Measurements from ENCODE around the gene CYGB.

Gene CYGB

DNA sequence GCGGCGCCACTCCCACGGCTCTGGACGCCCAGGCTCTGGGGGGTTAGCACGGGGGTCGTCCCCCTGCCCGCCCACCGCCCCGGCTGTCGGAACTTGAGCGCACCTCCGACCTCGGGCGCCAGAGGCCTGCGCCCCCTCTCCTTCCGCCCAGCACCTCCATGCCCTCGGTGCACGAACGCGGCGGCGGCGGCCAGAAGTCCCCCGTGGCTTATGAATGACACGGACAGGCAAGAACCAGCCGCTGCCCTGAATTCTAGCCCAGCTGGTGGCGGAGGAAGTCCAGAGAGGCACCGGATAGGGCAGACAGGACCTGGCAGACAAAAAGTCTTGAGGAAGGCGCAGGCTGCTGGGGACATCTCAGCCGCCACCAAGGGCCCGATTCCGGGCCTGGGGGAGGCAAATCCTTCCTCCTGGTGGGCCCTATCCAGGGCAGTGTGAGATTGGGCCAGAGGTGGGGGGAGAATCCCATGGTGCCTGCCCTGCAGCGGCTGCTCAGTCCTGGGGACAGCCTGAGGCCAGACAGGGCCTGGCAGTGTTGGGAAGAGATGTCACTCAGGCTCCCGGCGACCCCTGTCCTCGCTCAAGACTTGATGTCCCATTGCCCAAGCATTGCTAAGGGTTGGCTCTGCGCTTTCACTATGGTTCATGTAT, 897 bp upstream of the CYGB start:
- no peak for TF ChIP-seq TAF1 (IDR thresholded peaks at IDR 0.05; ENCODE audit: borderline replicate concordance, insufficient read depth, low read length)
- no peak for TF ChIP-seq SIN3A (IDR thresholded peaks at IDR 0.05; ENCODE audit: borderline replicate concordance, insufficient read depth, low read length)
- TF ChIP-seq, protein P1, sequence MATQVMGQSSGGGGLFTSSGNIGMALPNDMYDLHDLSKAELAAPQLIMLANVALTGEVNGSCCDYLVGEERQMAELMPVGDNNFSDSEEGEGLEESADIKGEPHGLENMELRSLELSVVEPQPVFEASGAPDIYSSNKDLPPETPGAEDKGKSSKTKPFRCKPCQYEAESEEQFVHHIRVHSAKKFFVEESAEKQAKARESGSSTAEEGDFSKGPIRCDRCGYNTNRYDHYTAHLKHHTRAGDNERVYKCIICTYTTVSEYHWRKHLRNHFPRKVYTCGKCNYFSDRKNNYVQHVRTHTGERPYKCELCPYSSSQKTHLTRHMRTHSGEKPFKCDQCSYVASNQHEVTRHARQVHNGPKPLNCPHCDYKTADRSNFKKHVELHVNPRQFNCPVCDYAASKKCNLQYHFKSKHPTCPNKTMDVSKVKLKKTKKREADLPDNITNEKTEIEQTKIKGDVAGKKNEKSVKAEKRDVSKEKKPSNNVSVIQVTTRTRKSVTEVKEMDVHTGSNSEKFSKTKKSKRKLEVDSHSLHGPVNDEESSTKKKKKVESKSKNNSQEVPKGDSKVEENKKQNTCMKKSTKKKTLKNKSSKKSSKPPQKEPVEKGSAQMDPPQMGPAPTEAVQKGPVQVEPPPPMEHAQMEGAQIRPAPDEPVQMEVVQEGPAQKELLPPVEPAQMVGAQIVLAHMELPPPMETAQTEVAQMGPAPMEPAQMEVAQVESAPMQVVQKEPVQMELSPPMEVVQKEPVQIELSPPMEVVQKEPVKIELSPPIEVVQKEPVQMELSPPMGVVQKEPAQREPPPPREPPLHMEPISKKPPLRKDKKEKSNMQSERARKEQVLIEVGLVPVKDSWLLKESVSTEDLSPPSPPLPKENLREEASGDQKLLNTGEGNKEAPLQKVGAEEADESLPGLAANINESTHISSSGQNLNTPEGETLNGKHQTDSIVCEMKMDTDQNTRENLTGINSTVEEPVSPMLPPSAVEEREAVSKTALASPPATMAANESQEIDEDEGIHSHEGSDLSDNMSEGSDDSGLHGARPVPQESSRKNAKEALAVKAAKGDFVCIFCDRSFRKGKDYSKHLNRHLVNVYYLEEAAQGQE (IDR thresholded peaks at IDR 0.05; ENCODE audit: insufficient read depth in 1 of 2, low read depth in 2 of 2, low read length in 2 of 2): no peak
- TF ChIP-seq FOXP2 (optimal IDR thresholded peaks at IDR 0.05; ENCODE audit: borderline replicate concordance, extremely low read depth, extremely low read length, insufficient read depth): no peak
- no peak for TF ChIP-seq POLR2AphosphoS5 (IDR thresholded peaks at IDR 0.05; ENCODE audit: low read depth, low read length)

DNA sequence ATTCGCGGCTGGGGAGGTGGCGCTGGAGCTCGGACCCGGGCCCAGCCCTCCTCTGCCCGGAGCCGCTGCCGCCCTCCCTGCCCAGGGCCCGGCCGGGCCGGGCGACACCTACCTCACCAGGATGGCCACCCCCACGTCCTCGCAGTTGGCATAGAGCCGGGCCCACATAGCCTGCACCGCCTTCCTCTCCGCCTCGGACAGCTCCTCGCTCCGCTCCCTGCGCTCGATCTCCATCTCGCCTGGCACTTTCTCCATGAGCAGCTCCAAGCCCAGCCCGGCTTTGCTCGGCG, 276 bp downstream of the CYGB start:
- TF ChIP-seq POLR2AphosphoS5 (IDR thresholded peaks at IDR 0.05; ENCODE audit: low read depth, low read length) (no peak), TAF1 (IDR thresholded peaks at IDR 0.05; ENCODE audit: borderline replicate concordance, insufficient read depth, low read length) (no peak), FOXP2 (optimal IDR thresholded peaks at IDR 0.05; ENCODE audit: borderline replicate concordance, extremely low read depth, extremely low read length, insufficient read depth) (no peak), SIN3A (IDR thresholded peaks at IDR 0.05; ENCODE audit: borderline replicate concordance, insufficient read depth, low read length) (no peak)
- TF ChIP-seq, protein P1 (IDR thresholded peaks at IDR 0.05; ENCODE audit: insufficient read depth in 1 of 2, low read depth in 2 of 2, low read length in 2 of 2): no peak

DNA sequence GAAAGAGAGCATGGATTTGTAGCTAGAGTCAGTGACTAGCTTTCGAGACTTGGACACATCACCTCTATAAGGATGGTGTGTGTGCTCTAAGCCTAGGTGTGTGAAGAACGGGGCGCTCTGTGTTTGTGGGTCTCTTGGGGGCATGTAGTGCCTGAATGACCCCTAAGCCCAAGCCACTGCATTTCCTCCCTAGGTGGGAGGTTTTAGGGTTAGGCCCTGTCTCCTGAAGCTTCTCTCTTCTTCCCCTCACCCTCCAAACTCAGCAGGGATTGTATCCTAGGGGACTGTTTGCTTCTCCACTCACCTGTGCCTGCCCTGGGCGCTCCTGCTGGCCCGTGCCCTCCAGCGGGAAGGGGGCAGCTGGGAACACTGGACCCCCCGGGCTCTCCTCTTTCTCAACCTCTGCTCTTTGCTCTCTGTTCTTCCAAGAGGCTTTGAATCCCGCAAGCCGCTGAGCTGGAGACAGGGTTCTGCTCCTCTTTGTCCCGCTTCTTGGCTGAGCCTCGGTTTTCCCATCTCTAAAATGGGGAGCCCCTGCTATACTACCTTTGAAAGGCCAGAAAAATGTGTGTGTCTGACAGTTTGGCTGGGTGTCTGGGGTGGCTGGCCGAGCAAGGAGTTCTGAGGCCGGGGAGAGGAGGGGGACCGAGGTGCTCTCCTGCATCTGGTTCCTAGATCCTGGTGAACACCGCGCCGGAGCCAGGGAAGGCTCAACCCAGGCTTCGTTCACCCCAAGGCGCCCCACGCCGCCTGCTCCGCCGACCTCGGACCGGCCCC, 810 bp downstream of the CYGB start:
- TF ChIP-seq POLR2AphosphoS5 (IDR thresholded peaks at IDR 0.05; ENCODE audit: low read depth, low read length): no peak
- TF ChIP-seq, protein P1 (IDR thresholded peaks at IDR 0.05; ENCODE audit: insufficient read depth in 1 of 2, low read depth in 2 of 2, low read length in 2 of 2): no peak
- TF ChIP-seq FOXP2 (optimal IDR thresholded peaks at IDR 0.05; ENCODE audit: borderline replicate concordance, extremely low read depth, extremely low read length, insufficient read depth): no peak
- no peak for TF ChIP-seq TAF1 (IDR thresholded peaks at IDR 0.05; ENCODE audit: borderline replicate concordance, insufficient read depth, low read length)
- TF ChIP-seq SIN3A (IDR thresholded peaks at IDR 0.05; ENCODE audit: borderline replicate concordance, insufficient read depth, low read length): no peak

DNA sequence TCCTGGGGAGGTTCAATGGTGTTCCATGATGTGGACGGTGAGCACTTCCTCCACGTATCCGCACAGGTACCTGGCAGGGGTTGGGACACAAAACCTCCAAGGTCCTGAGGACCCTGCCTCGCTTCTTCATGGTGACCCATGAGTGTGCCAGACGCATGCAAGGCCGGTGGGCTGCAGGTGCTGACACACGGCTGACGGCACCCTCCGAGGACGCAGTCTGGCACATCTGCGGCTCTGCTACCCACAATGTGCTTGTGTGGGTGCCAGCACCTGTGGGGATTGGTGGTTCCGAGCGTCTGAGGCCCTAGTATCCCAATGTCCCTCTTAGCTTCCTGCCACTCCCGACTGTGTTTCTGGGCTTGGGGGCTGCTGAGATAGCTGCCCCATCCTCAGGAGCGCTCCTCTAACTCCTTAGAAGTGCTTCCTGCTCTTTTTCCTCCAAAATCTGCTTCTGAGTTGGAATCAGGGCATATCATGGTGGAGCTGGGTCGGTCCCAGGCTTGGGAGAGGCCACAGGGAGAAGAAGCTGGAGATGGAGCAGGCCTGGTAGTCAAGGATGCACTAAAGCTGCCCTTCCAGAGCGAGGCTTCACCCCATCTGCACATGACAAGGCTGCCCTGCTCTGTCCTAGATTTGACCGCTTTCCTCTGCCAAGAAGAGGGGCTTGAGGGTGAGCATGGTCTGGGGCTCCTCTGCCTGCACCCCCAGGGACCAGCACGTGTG, 1.6 kb downstream of the CYGB start:
- no peak for TF ChIP-seq SIN3A (IDR thresholded peaks at IDR 0.05; ENCODE audit: borderline replicate concordance, insufficient read depth, low read length)
- no peak for TF ChIP-seq FOXP2 (optimal IDR thresholded peaks at IDR 0.05; ENCODE audit: borderline replicate concordance, extremely low read depth, extremely low read length, insufficient read depth)
- no peak for TF ChIP-seq TAF1 (IDR thresholded peaks at IDR 0.05; ENCODE audit: borderline replicate concordance, insufficient read depth, low read length)
- TF ChIP-seq POLR2AphosphoS5 (IDR thresholded peaks at IDR 0.05; ENCODE audit: low read depth, low read length): no peak
- TF ChIP-seq, protein P1 (IDR thresholded peaks at IDR 0.05; ENCODE audit: insufficient read depth in 1 of 2, low read depth in 2 of 2, low read length in 2 of 2): no peak
